Measurements from ENCODE around the gene CCND1.
"Not testable (repeated sequence)": the region's sequence is repeated elsewhere in the genome, so short reads cannot be mapped to it uniquely, and the experiment has no call there.

Gene CCND1

DNA sequence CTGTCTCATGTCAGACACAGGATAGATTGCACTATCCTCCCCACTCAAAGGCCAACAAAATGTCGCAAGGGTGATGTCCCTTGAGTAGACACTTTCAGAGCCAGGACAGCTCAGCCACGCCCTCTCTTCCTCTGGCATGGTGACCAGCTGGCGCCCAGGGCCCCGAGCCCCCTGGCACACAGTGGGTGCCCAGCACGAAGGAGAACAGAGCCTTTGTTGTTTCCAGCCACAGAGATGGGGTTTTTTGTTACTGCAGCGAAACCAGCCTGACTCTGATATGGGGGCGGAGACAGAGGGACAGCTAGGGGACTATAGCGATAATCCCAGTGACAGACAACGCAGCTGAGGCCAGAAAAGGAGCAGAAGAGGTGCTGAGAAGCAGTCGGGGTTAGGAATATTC, 23.3 kb upstream of the CCND1 start:
- DNase-seq (ENCODE audit: low read depth, low spot score), result no peak

DNA sequence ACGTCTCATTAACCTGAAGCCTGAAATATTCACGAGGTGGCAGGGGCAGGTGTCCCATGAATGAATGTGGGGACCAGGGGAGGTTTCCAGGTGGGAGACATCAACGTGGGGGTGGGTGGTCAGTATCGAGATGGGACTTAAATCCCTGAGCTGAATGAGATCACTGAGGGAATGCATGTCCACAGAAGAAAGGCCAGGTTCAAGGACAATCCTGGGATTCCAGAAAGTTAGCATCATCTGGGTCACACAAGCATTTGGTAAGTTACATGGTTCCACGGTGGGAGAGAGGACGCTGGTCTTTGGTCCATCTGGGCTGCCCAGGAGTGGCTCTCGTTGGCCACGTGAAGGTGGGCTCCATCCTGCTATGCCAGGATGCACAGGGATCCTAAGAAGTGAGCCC, 22.7 kb upstream of the CCND1 start:
- DNase-seq (ENCODE audit: low read depth, low spot score), result no peak

DNA sequence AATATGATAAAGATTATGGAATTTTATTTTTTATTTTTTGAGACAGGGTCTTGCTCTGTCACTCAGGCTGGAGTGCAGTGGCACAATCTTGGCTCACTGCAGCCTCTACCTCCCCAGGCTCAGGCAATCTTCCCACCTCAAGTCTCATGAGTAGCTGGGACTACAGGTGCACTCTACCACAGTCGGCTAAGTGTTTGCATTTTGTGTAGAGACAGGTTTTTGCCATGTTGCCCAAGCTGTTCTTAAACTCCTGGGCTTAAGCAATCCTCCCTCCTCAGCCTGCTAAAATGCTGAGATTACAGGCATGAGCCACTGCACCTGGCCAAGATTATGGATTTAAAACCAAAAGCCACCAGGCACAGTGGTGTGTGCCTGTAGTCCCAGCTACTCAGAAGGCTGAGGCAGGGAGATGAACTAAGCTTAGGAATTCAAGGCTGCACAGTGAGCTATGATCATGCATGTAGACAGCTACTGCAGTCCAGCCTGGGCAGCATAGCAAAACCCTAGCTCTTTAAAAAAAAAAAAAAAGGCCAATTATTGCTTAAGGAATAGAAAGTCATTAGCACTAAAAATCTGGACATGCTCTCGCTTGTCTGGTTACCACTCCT, 20.2 kb upstream of the CCND1 start:
- DNase-seq (ENCODE audit: low read depth, low spot score), result no peak

- not testable (repeated sequence) for DNase-seq (ENCODE audit: low read depth, low spot score)
These were observed 18.8 kb upstream of the CCND1 start for GRCh38 chr11:69622097-69622681.

DNA sequence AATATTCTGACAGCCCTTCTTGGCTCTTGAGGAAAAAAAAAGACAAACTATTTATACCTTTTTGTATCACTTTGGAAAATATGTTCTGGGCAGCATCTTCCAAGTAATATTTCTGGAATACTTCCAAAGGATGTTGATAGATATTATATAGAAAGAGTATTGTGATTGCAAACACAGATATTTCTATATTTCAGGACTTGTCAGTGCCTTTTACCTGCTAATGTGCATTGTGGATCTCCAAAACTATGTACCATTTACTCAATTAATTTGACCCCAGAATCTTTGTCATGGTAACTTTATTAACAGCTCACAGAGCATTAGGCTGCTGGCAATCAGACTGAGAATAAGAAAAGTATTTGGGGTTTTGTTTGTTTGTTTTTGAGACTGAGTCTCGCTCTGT, 16.7 kb upstream of the CCND1 start:
- no peak for DNase-seq (ENCODE audit: low read depth, low spot score)

DNA sequence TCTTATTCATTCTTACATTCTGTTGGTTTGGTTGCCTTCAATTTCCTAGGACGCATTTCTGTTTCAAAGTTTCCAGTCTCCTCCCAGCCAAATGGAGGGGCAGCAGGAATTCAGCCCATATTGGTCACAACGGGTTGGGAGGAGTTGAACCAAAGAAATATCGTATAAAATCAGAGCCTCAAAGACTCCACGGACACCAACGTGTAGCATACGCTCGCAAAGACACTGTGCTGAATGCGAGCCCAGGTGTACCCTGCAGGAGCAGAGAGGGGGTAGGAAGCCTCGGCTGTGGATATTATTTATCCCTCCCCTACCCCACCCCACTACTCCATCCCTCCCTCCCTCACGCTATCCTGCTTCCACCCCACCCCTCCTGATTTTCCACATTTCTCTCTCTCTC, 15.5 kb upstream of the CCND1 start:
- no peak for DNase-seq (ENCODE audit: low read depth, low spot score)

GRCh38 chr11:69627551-69627950, 13.4 kb upstream of the CCND1 start:
- DNase-seq (ENCODE audit: low read depth, low spot score), result no peak

DNA sequence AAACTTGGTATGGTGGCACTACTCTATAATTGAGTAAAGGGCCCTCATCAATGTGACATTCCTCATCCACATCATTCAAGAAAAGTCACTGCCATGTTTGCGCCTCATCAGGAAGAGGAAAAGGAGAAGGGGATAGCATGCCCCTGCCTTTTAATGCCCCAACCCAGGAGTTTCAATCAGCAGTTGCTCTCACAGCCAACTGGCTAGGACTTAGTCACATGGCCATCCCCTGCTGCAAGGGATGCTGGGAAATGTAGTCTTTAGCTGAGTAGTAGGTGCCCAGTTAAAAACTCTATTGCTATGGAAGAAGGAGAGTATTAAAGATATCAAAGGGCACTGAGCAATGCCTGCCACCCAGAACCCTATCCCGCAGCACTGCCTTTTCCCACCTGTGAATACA, 10.9 kb upstream of the CCND1 start:
- DNase-seq (ENCODE audit: low read depth, low spot score), result no peak

DNA sequence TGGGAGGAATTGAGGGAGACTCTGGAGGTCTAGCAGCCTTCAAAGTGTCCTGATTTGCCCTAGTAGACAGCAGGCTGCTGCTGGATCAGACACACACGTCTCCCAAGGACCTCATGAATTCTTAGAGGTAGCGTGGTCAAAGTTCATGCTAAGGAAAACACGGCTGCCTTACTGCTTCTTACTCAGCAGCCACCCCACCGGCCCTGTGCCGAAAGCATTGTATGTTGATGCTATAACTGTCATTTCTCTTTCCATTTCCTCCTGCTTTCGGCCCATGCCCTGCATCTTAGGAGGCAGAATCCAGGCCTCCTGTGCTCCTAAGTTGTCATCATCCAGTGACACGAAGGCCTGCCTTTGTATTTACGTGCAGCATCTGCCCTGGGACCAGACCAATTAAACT, 10.5 kb upstream of the CCND1 start:
- no peak for DNase-seq (ENCODE audit: low read depth, low spot score)

- DNase-seq (ENCODE audit: low read depth, low spot score), result no peak
These were observed 8.1 kb upstream of the CCND1 start for GRCh38 chr11:69632900-69633299.

DNA sequence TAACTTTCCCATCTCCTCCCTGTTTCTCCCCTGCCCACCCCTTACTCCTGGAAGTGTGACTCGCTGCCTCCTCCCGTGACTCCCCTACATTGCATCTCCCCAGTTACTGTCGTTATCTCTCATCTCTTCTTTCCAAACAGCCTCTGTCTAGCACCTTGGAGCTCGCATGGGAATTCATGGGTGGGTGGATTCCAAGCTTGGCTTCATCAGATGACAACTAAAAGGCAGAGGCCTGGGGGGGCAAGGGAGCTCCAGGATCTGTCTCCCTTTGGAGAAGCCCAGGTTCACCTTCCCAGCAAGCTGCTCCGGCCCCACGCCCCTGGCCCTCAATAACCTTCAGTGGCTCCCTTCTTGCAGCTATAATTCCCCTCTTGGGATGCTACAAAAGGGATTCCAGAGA, 6.9 kb upstream of the CCND1 start:
- DNase-seq (ENCODE audit: low read depth, low spot score), result no peak

- no peak for DNase-seq (ENCODE audit: low read depth, low spot score)
These were observed 6.4 kb upstream of the CCND1 start for GRCh38 chr11:69634590-69634989.

GRCh38 chr11:69635195-69635594, 5.8 kb upstream of the CCND1 start:
- no peak for DNase-seq (ENCODE audit: low read depth, low spot score)

DNA sequence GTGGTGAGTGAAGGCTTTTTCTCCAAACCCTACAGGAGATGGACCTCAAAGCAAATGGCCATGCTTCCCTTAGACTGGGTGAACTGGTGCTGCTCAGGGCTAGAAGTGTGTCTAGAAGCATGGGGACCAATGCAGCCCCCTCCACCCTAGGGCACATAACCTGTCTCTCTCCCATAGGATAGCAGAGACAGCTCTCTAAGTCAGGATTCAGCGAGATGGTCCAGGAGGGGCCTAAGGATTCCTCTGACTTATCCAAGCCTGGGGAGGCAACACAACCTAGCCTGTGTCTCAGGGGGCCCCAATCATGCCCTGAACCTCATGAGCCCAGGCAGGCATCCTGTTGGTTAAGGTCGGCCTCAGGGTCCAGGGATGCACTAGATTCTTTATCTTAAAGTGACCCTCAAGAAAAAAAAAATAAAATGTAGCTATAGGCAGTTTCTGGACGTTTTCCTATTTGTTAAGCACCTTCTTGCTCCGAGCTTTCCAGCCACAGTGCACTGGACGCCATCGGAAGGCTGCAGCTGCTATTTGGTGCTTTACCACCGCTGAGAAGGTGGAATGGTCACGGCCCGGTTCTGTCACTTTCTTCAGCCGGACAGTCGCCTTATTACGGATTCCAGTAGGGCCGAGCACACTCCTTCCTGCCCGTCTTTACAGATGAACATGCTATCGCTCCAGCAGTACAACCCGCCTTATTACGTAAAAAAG, 5.0 kb upstream of the CCND1 start:
- no peak for DNase-seq (ENCODE audit: low read depth, low spot score)

GRCh38 chr11:69636512-69637197, 4.3 kb upstream of the CCND1 start:
- DNase-seq (ENCODE audit: low read depth, low spot score), result no peak

DNA sequence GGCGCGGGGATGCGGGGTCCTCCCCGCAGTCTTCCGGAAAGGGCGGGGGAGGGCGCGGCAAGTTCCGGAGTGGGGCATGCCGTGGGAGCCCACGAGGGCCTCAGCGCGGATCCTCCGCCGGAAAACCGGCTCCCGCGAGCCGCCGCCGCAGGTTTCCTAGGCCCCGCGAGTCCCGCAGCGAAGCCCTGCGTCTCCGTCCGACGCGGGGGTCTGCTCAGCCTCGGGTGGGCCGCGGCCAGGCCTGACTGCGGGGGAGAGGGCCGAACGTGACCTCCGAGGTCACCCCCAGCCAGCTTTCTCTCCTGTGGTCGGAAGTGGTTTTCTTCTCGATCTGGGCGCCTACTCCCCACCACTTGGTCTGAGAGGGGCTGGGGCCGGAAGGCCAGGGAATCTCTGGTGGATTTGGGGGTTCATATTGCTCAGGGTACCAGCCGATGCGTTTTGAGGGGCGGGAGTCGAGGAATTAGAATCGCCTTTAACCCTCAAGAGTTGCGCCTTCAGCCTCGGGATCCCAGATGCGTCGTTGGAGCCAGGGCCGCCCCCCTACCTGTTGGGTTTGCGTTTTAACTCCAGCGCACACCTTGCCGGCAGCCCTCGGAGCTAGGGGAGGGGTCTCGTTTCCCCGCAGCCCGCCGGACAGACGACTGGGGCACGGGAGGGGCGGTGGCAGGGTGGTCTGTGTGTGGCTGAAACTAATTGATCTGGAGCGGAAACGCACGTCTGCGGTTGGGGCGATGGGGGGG, 3.6 kb upstream of the CCND1 start:
- DNase-seq (ENCODE audit: low read depth, low spot score), result no peak

DNA sequence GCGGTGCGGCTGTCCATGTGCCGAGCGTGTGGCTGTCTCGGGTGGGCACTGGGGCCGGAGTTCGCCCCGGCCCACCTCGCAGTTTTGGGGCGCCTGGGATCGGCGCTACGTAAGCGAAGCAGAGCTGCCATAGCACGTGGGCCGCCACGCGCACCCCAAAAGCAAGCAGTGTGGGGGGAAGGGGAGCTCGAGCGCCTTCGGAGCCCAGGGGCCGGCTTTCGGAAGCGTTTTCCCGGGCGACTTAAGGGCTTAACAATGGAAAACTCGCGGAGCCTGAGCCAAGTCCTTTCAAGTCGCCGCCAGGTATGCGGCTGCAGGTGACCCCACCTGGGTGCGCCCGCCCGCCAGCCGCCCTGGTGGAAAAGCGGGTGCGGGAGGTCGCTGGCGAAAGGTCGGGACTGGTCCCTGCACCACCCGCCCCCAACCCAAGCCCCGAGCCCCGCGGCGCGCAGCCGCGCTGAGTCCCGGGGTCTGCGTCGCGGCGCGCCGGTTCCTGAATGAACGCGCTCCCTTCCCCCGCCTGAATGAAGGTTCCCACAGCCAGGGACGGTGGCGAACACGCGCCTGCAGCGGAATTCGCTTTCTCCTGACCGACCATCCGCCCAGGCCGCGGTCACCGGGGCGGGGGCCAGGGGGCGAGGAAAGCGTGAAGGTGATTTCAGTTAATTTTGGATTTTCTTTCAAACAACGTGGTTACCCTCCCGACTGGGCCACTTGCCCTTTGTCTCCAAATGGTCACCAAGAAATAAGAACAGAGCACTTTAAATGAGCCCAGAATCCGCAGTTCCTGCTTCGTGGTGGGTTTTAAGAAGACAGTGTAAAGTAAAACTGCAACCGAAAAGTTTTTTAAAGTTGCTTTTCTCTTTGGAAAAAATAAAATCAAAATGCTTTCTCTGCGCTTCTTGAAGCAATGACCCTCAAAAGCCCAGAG, 2.8 kb upstream of the CCND1 start:
- no peak for DNase-seq (ENCODE audit: low read depth, low spot score)

DNA sequence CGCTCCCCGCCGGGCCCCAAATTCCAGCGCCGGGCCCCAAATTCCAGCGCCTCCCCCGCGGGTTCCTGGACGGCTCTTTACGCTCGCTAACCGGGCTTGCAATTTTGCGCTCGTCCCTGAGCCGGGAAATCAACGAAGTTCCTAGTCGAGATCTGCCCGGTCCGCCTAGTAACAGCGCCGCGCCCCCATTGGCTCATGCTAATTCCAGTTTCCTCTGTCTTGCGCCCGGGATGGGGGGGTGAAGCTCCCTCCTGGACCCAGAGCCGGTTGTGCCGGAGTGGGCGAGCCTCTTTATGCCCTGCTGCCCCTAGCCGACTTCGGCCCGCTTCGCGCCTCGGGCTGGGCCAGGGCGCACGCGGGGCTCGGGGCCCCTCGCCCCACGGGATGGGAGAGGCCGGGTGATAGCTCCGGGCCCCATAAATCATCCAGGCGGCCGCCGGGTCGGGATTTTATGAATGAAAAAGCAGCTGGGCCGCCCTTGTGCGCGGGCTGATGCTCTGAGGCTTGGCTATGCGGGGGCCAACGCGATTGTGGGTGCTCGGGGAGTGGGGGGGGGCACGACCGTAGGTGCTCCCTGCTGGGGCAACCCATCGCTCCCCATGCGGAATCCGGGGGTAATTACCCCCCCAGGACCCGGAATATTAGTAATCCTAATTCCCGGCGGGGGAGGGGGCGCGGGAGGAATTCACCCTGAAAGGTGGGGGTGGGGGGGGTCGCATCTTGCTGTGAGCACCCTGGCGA, 1.8 kb upstream of the CCND1 start:
- DNase-seq (ENCODE audit: low read depth, low spot score), result no peak

- no peak for DNase-seq (ENCODE audit: low read depth, low spot score)
These were observed 1.1 kb upstream of the CCND1 start for GRCh38 chr11:69639831-69640230.

GRCh38 chr11:69640260-69640994, 529 bp upstream of the CCND1 start:
- no peak for DNase-seq (ENCODE audit: low read depth, low spot score)

Measured in activated CD4-positive, CD25-positive, alpha-beta regulatory T cell treated with anti-CD3 and anti-CD28 coated beads, Interleukin-2, amount 50 U/mL, for 16 hours (primary cell).